HepG2 (cell line): ENCODE data around the gene PRKAR2A. TPM values are rescaled to one million over a fixed set of nuclear protein-coding genes. Genes with fewer than 3 reads are reported as not detected.
A peak's percentile ranks its signal among the peaks of the same experiment; 100 is the strongest.

ENCODE experiments used
- DNMT1 ChIP-seq: sonication (generic); formaldehyde crosslinking; IDR thresholded peaks from 2 replicates; pipeline ENCODE4 v1.5.1; 2020; ENCODE audit warnings: mild to moderate bottlenecking, missing genetic modification reagents
- GATAD1 ChIP-seq: IDR thresholded peaks from 2 replicates; pipeline ENCODE4 v1.6.1; 2016; ENCODE audit warnings: missing genetic modification reagents, missing compliant biosample characterization
- JUN ChIP-seq: sonication (generic); formaldehyde crosslinking; IDR thresholded peaks from 2 replicates; pipeline ENCODE4 v1.4.0; 2020; ENCODE audit warnings: mild to moderate bottlenecking, missing genetic modification reagents
- KDM4B ChIP-seq: sonication (generic); formaldehyde crosslinking; IDR thresholded peaks from 2 replicates; pipeline ENCODE4 v1.4.0; 2020; ENCODE audit warnings: missing genetic modification reagents
- MEF2D ChIP-seq: sonication (generic); formaldehyde crosslinking; IDR thresholded peaks from 2 replicates; pipeline ENCODE4 v1.5.1; 2020; ENCODE audit warnings: mild to moderate bottlenecking, missing genetic modification reagents
- POGK ChIP-seq: sonication (generic); formaldehyde crosslinking; conservative IDR thresholded peaks from 2 replicates; pipeline ENCODE4 v1.8.0; 2022; ENCODE audit warnings: mild to moderate bottlenecking, moderate library complexity, missing genetic modification reagents
- POLR2AphosphoS5 ChIP-seq: IDR thresholded peaks from 2 replicates; pipeline ENCODE4 v1.6.1; 2012; ENCODE audit warnings: low read depth, low read length
- ZNF263 ChIP-seq: sonication (generic); formaldehyde crosslinking; IDR thresholded peaks from 2 replicates; pipeline ENCODE4 v1.4.0; 2020; ENCODE audit warnings: missing genetic modification reagents
- ZNF318 ChIP-seq: sonication (generic); formaldehyde crosslinking; IDR thresholded peaks from 2 replicates; pipeline ENCODE4 v1.4.0; 2020; ENCODE audit warnings: mild to moderate bottlenecking, missing genetic modification reagents
- polyA plus RNA-seq, 8 experiments: library from polyadenylated mRNA; depleted of rRNA in 3 of 8; stranded (reverse) in 7 of 8; unstranded in 1 of 8; fragments of >200 nt; fragmentation: Illumina TruSeq in 4 of 8; extraction: Trizol in 4 of 8; gene quantifications; 2 replicates each; pipeline versions ENCODE4 v1.2.1 to v1.2.3, GENCODE V29; 2011 to 2016; ENCODE audit warnings: low read depth in 4 of 8, missing spikeins in 1 of 8, mixed read lengths in 1 of 8; ENCODE audit not compliant: insufficient read depth in 1 of 8
- total RNA-seq, 5 experiments: library from RNA; depleted of rRNA; stranded (reverse); fragments of >200 nt; fragmentation: Illumina TruSeq; extraction: Trizol; gene quantifications; 2 replicates each; pipeline ENCODE4 v1.2.3, GENCODE V29; 2016; ENCODE audit warnings: low read depth in 1 of 5

Gene PRKAR2A
- total and polyA plus RNA-seq, 2 of the 13 experiments (the other 11 are each of a cell fraction or from before 2014, with no cell fraction given): 11.8 to 29.2 TPM

- TF ChIP-seq ZNF318 (no peak), GATAD1 (CRISPR knock-in tag) (peak; percentile 83), POLR2AphosphoS5 (peak; percentile 94), KDM4B (CRISPR knock-in tag) (no peak), ZNF263 (CRISPR knock-in tag) (0 out of 2 replicates have a peak, but pooled peaks have one; percentile 10), POGK (CRISPR knock-in tag) (no peak), MEF2D (CRISPR knock-in tag) (no peak; the same call in 1 of the 2 replicates), JUN (CRISPR knock-in tag) (no peak), DNMT1 (CRISPR knock-in tag) (no peak)
Observed at GRCh38 chr3:48716982-48717746, 130.5 kb downstream of the PRKAR2A start, which contains the start of gene IP6K2 (continued).
